HEK293T (cell line): ENCODE data around the gene GRK7.

ENCODE experiments used
- CTCF ChIA-PET: fragments of 350-600 bp; formaldehyde crosslinking; extraction: SDS; loops from one replicate; lab custom pipeline; 2021; ENCODE audit warnings: antibody characterized with exemption, inconsistent platforms; lab: Yijun Ruan, JAX
- POLR2A ChIA-PET: fragments of 350-600 bp; formaldehyde crosslinking; extraction: SDS; loops from one replicate; lab custom pipeline; 2020; ENCODE audit warnings: antibody characterized with exemption, inconsistent platforms; lab: Yijun Ruan, JAX
- DNase-seq: peaks from one replicate; pipeline ENCODE4 v3.0.0; 2012; ENCODE audit warnings: mixed read lengths; ENCODE audit errors: extremely low spot score
- ARNT ChIP-seq: fragments of 450-650 bp; IDR thresholded peaks from 2 replicates; pipeline ENCODE4 v1.6.1; 2017; ENCODE audit warnings: mild to moderate bottlenecking
- BHLHE40 ChIP-seq: fragments of 450-650 bp; IDR thresholded peaks from 2 replicates; pipeline ENCODE4 v1.6.1; 2016; ENCODE audit warnings: mild to moderate bottlenecking, moderate library complexity, borderline replicate concordance
- CTBP1 ChIP-seq: fragments of 450-650 bp; IDR thresholded peaks from 2 replicates; pipeline ENCODE4 v1.6.1; 2016; ENCODE audit warnings: borderline replicate concordance
- ELF4 ChIP-seq: fragments of 450-650 bp; IDR thresholded peaks from 2 replicates; pipeline ENCODE4 v1.6.1; 2017; ENCODE audit warnings: antibody characterized with exemption
- FOXA1 ChIP-seq: fragments of 450-650 bp; IDR thresholded peaks from 2 replicates; pipeline ENCODE4 v1.6.1; 2016; ENCODE audit warnings: mild to moderate bottlenecking
- FOXK2 ChIP-seq: fragments of 450-650 bp; IDR thresholded peaks from 2 replicates; pipeline ENCODE4 v1.6.1; 2016; ENCODE audit warnings: mild to moderate bottlenecking
- FOXM1 ChIP-seq: fragments of 450-650 bp; IDR thresholded peaks from 2 replicates; pipeline ENCODE4 v1.6.1; 2017; ENCODE audit warnings: mild to moderate bottlenecking, borderline replicate concordance
- HDGF ChIP-seq: fragments of 450-650 bp; IDR thresholded peaks from 2 replicates; pipeline ENCODE4 v1.6.1; 2017; ENCODE audit warnings: antibody characterized with exemption, borderline replicate concordance
- L3MBTL2 ChIP-seq: fragments of 450-650 bp; conservative IDR thresholded peaks from 2 replicates; pipeline ENCODE4 v1.6.1; 2016; ENCODE audit warnings: mild to moderate bottlenecking
- LEF1 ChIP-seq: fragments of 450-650 bp; IDR thresholded peaks from 2 replicates; pipeline ENCODE4 v1.6.1; 2017; ENCODE audit warnings: mild to moderate bottlenecking, borderline replicate concordance
- NFRKB ChIP-seq: fragments of 450-650 bp; IDR thresholded peaks from 2 replicates; pipeline ENCODE4 v1.6.1; 2016; ENCODE audit warnings: mild to moderate bottlenecking, moderate library complexity
- PKNOX1 ChIP-seq: fragments of 450-650 bp; IDR thresholded peaks from 2 replicates; pipeline ENCODE4 v1.6.1; 2016
- SP1 ChIP-seq: fragments of 450-650 bp; IDR thresholded peaks from 2 replicates; pipeline ENCODE4 v1.6.1; 2017
- SUZ12 ChIP-seq: fragments of 450-650 bp; IDR thresholded peaks from 2 replicates; pipeline ENCODE4 v1.6.1; 2016; ENCODE audit warnings: mild to moderate bottlenecking
- TARDBP ChIP-seq: fragments of 450-650 bp; IDR thresholded peaks from 2 replicates; pipeline ENCODE4 v1.6.1; 2016
- ZNF384 ChIP-seq: fragments of 450-650 bp; IDR thresholded peaks from 2 replicates; pipeline ENCODE4 v1.6.1; 2016

Gene GRK7

GRCh38 chr3:141767066-141767465 lies 3.9 kb downstream of the GRK7 start:
- TF ChIP-seq BHLHE40 = no peak
- ChIA-PET POLR2A (no interaction called here), CTCF (no interaction called here)
- no peak for DNase-seq

DNA sequence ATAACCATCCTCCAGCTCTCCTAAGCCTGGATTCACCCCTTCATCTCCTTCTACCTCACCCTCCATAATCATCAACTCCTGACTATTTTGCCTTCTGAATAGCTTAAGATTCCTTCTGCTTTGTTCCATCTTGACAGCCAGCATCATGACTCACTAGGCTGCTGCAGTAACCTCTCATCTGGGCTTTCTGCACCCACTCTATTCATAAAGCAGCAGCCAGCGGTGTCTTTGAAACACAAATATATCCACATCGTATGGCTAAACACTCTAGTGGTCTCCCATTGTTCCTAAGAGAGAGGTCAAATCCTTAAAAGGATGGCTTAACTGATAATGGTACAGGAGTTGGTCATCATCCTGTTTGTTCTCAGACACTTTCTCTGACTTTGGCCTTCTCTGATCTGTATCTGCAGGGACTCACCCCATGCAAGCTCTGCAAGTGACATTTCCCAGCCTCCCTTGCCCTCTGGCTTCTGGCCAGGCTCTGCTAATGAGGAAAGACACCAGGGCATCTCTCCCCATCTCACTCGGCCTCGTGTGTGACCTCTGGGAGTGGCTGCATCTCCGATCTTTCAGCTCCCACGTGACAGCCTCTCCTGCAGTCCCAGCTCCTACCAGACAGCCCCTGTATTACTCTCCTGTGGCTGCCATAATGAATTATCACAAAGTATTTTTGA lies 6.2 kb downstream of the GRK7 start:
- ChIA-PET POLR2A (no interaction called here), CTCF (interaction anchor here (0.6 kb wide), 1 partner anchor 25 kb away, joined by 3 read pairs; no protein-coding TSS in a partner anchor)
- DNase-seq = no peak
- TF ChIP-seq TARDBP = no peak
- no peak for TF ChIP-seq HDGF
- no peak for TF ChIP-seq SUZ12
- TF ChIP-seq NFRKB = no peak
- no peak for TF ChIP-seq ARNT
- no peak for TF ChIP-seq FOXA1
- TF ChIP-seq L3MBTL2 = no peak
- no peak for TF ChIP-seq PKNOX1
- TF ChIP-seq BHLHE40 = no peak
- no peak for TF ChIP-seq FOXK2
- no peak for TF ChIP-seq FOXM1

DNA sequence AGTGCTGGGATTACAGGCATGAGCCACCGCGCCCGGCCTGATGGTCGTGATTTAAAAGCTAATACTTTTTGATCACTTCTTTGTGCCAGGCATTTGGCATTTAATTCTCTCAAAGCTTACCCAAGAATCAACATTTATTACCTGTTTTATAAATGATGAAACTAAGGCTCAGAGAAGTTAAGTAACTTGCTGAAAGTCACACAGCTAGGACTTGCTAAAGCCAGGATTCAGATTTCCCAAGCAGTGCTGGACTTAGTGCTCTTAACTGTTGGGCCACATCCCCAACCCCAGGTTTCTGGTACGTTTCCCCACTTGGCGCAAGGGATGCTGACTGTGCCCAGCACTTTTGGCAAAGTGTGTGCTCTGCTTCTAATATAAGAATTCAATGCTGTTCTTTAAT lies 10.5 kb downstream of the GRK7 start:
- CTCF ChIA-PET = no interaction called here
- TF ChIP-seq BHLHE40 (no peak), NFRKB (no peak), CTBP1 (no peak), SUZ12 (no peak), L3MBTL2 (no peak), LEF1 (no peak), ZNF384 (no peak), FOXK2 (no peak), TARDBP (no peak), FOXA1 (no peak), SP1 (no peak)
- no peak for DNase-seq
- POLR2A ChIA-PET = no interaction called here

- no peak for DNase-seq
- ChIA-PET CTCF (interaction anchor here (0.5 kb wide), 1 partner anchor 66 kb away, joined by 3 read pairs; no protein-coding TSS in a partner anchor), POLR2A (no interaction called here)
- TF ChIP-seq SUZ12 (no peak), FOXK2 (no peak)
Observed at GRCh38 chr3:141776376-141776775, 13.2 kb downstream of the GRK7 start.

- DNase-seq = no peak
- no peak for TF ChIP-seq NFRKB
- TF ChIP-seq PKNOX1 = no peak
- TF ChIP-seq BHLHE40 = no peak
- CTCF ChIA-PET = no interaction called here
- POLR2A ChIA-PET = no interaction called here
Observed at GRCh38 chr3:141776885-141777284, 13.7 kb downstream of the GRK7 start.

- TF ChIP-seq ELF4 (no peak), FOXM1 (no peak), FOXA1 (no peak), SUZ12 (no peak), HDGF (no peak), ARNT (no peak), CTBP1 (no peak), TARDBP (no peak), SP1 (no peak), LEF1 (no peak), NFRKB (no peak), PKNOX1 (no peak), BHLHE40 (no peak), L3MBTL2 (no peak)
- ChIA-PET POLR2A (no interaction called here), CTCF (interaction anchor here (0.6 kb wide), 1 partner anchor 74 kb away, joined by 3 read pairs; no protein-coding TSS in a partner anchor)
- DNase-seq = no peak
Observed at GRCh38 chr3:141777957-141778813, 15.0 kb downstream of the GRK7 start.
